Fibroblast of lung (primary cell): ENCODE measurements around the gene SLIT1. TPM values are rescaled to one million over a fixed set of nuclear protein-coding genes. Genes with fewer than 3 reads are reported as not detected.

Experiments
- DNase-seq, 2 donors: peaks; one replicate each; pipeline versions ENCODE4 v3.0.0 to v3.0.0-alpha.2; 2010; ENCODE audit warnings: low read depth in 2 of 2
- H2AFZ ChIP-seq: 2 replicates; pipeline ENCODE4 v1.5.1; 2012; ENCODE audit warnings: low read length, control low read depth, inconsistent platforms
- H3K27ac ChIP-seq: 2 replicates; pipeline ENCODE4 v1.5.1; 2011; ENCODE audit warnings: low read length, control low read depth; ENCODE audit not compliant: insufficient read depth
- H3K27me3 ChIP-seq: 2 replicates; pipeline ENCODE4 v1.5.1; 2011; ENCODE audit warnings: mild to moderate bottlenecking, low read length; ENCODE audit not compliant: control insufficient read depth, insufficient read depth
- H3K36me3 ChIP-seq: 2 replicates; pipeline ENCODE4 v1.5.1; 2011; ENCODE audit warnings: low read length; ENCODE audit not compliant: control insufficient read depth, insufficient read depth
- H3K4me1 ChIP-seq: 2 replicates; pipeline ENCODE4 v1.5.1; 2011; ENCODE audit warnings: low read length; ENCODE audit not compliant: control insufficient read depth, insufficient read depth; ENCODE audit errors: extremely low read depth
- H3K4me2 ChIP-seq: 2 replicates; pipeline ENCODE4 v1.5.1; 2011; ENCODE audit warnings: low read length, control low read depth; ENCODE audit not compliant: insufficient read depth; ENCODE audit errors: extremely low read depth
- H3K4me3 ChIP-seq, 4 experiments: fragments of 200-600 bp in 1 of 4; sonication (generic) in 1 of 4; replicated peaks in 1 of 4; 2 replicates each; pipeline ENCODE4 v1.5.1; 2011 to 2016; ENCODE audit warnings: low read length in 4 of 4, low read depth in 3 of 4, mild to moderate bottlenecking in 3 of 4, control low read depth in 2 of 4, inconsistent platforms in 1 of 4, mixed read lengths in 1 of 4; ENCODE audit not compliant: insufficient read depth in 1 of 4; ENCODE audit errors: control extremely low read depth in 1 of 4
- H3K79me2 ChIP-seq: 2 replicates; pipeline ENCODE4 v1.5.1; 2012; ENCODE audit warnings: mild to moderate bottlenecking, low read length, inconsistent platforms; ENCODE audit not compliant: control insufficient read depth, insufficient read depth
- H3K9ac ChIP-seq: 2 replicates; pipeline ENCODE4 v1.5.1; 2011; ENCODE audit warnings: mild to moderate bottlenecking, low read length, control low read depth; ENCODE audit not compliant: insufficient read depth
- H3K9me3 ChIP-seq: 2 replicates; pipeline ENCODE4 v1.5.1; 2012; ENCODE audit warnings: low read depth, low read length; ENCODE audit not compliant: control insufficient read depth, insufficient read depth
- H4K20me1 ChIP-seq: 2 replicates; pipeline ENCODE4 v1.5.1; 2011; ENCODE audit warnings: low read length; ENCODE audit not compliant: control insufficient read depth, insufficient read depth; ENCODE audit errors: extremely low read depth
- CTCF ChIP-seq, 2 donors: IDR thresholded peaks in 1 of 2; conservative IDR thresholded peaks in 1 of 2; 1 replicate in 1 of 2; 2 replicates in 1 of 2; pipeline ENCODE4 v1.5.1; 2011 to 2012; ENCODE audit warnings: low read length in 2 of 2, control low read depth in 1 of 2, inconsistent platforms in 1 of 2, low read depth in 1 of 2, mild to moderate bottlenecking in 1 of 2
- EZH2 ChIP-seq: IDR thresholded peaks from 2 replicates; pipeline ENCODE4 v1.5.1; 2012; ENCODE audit warnings: low read length, control low read depth, mild to moderate bottlenecking; ENCODE audit errors: missing control alignments
- polyA plus RNA-seq, 2 donors: library from polyadenylated mRNA; depleted of rRNA in 1 of 2; stranded (reverse) in 1 of 2; unstranded in 1 of 2; fragments of >200 nt; gene quantifications; 2 replicates each; pipeline ENCODE4 v1.2.1, GENCODE V29; 2011 to 2012; ENCODE audit warnings: missing spikeins in 1 of 2
- total RNA-seq: library from RNA; depleted of rRNA; stranded (reverse); fragments of >200 nt; gene quantifications from 2 replicates; pipeline ENCODE4 v1.2.1, GENCODE V29; 2014

Gene SLIT1
- total and polyA plus RNA-seq, 2 donors (not counting 1 experiment from before 2014, with no cell fraction given) = 0.02 to 0.17 TPM

- Histone ChIP-seq H3K9ac (no peak overlapping the region), H3K27ac (no peak overlapping the region), H3K9me3 (no peaks in the 10 kb centered on the region), H3K4me1 (no peaks in the 10 kb centered on the region), H3K36me3 (no peaks in the 10 kb centered on the region), H3K79me2 (no peaks in the 10 kb centered on the region), H3K4me3 (no peak overlapping the region), H3K27me3 (no peaks in the 10 kb centered on the region), H4K20me1 (no peaks in the 10 kb centered on the region), H2AFZ (no peak overlapping the region), H3K4me2 (no peak overlapping the region)
- no peak for DNase-seq
- TF ChIP-seq EZH2 (no peak), CTCF (conservative IDR thresholded peaks at IDR 0.05 in 1 of 2, IDR thresholded peaks at IDR 0.05 in 1 of 2; ENCODE audit: low read depth in 1 of 2, low read length in 2 of 2) (no peak)
These were observed 179.4 kb downstream of the SLIT1 start for GRCh38 chr10:97006364-97006763.

- no peak overlapping the region for H3K4me3 ChIP-seq
- H3K27ac ChIP-seq = no peak overlapping the region
- no peak for DNase-seq
These were observed 180.4 kb downstream of the SLIT1 start for GRCh38 chr10:97005349-97005748.

GRCh38 chr10:97004591-97004990 is 181.2 kb downstream of the SLIT1 start:
- Histone ChIP-seq H3K36me3 (no peaks in the 10 kb centered on the region), H3K27me3 (no peaks in the 10 kb centered on the region), H3K4me2 (no peak overlapping the region), H3K27ac (no peak overlapping the region), H2AFZ (no peak overlapping the region), H4K20me1 (no peaks in the 10 kb centered on the region), H3K4me3 (no peak overlapping the region), H3K4me1 (no peaks in the 10 kb centered on the region), H3K9ac (no peak overlapping the region), H3K79me2 (no peaks in the 10 kb centered on the region), H3K9me3 (no peaks in the 10 kb centered on the region)
- no peak for DNase-seq
- no peak for TF ChIP-seq CTCF (conservative IDR thresholded peaks at IDR 0.05 in 1 of 2, IDR thresholded peaks at IDR 0.05 in 1 of 2; ENCODE audit: low read depth in 1 of 2, low read length in 2 of 2)
- no peak for TF ChIP-seq EZH2

More at GRCh38 chr10:97005349-97005748, 180.4 kb downstream of the SLIT1 start:
- H3K79me2 ChIP-seq = no peaks in the 10 kb centered on the region
- no peaks in the 10 kb centered on the region for H3K27me3 ChIP-seq
- H3K9me3 ChIP-seq = no peaks in the 10 kb centered on the region
- no peak for TF ChIP-seq CTCF (conservative IDR thresholded peaks at IDR 0.05 in 1 of 2, IDR thresholded peaks at IDR 0.05 in 1 of 2; ENCODE audit: low read depth in 1 of 2, low read length in 2 of 2)
- TF ChIP-seq EZH2 = no peak
- no peaks in the 10 kb centered on the region for H4K20me1 ChIP-seq
- no peaks in the 10 kb centered on the region for H3K36me3 ChIP-seq
- no peak overlapping the region for H2AFZ ChIP-seq
- no peak overlapping the region for H3K4me2 ChIP-seq
- H3K9ac ChIP-seq = no peak overlapping the region
- H3K4me1 ChIP-seq = no peaks in the 10 kb centered on the region
